ENCODE measurements around the gene TRAPPC12. TPM values are rescaled to one million over a fixed set of nuclear protein-coding genes. Genes with fewer than 3 reads are reported as not detected.

TRAPPC12 gene
- total RNA-seq, 1 experiment from 2014 or later, result 86.0 TPM

DNA sequence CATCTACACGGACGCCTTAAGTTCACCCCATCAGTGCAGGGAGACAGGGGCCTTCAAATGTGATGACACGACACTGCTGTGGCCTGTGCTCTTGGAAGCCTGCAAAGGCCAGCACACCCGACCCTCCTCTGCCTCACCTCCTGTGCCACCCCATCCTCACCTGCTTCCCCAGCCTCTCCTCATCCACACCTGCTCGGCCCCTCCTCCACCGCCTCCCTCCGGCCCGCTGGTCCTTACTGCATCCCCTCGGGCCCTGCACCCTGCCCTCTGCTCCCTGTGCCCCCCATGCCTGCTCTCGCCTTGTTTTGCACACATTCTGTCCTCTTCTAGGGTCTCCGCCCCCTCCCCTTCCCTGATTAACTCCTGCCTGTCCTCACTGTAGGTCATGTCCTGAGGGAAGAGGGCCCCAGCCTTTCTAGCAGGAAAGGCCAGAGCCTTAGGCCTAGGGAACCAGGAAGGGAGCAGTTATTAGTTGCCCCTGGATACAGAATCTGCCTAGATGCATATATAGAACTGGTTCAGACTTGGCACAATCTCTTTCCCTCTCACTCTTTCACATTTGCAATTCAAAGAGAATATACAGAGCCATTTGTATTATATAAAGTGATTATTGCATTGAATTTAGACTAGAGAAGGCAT, 39.4 kb downstream of the TRAPPC12 start:
- H2BK120ac ChIP-seq (ENCODE audit: low read depth, low read length, poor library complexity, severe bottlenecking), result no peak overlapping the region
- no peak overlapping the region for H2BK5ac ChIP-seq (ENCODE audit: insufficient read length, low read length)
- H4K91ac ChIP-seq (ENCODE audit: insufficient read length, low read depth, low read length), result no peak overlapping the region
- H3K4me2 ChIP-seq (ENCODE audit: insufficient read depth, insufficient read length, low read length), result no peak overlapping the region
- 0 out of 2 replicates have a peak, but pooled peaks cover 2% of the 10 kb centered on the region for H3K79me2 ChIP-seq (ENCODE audit: insufficient read depth, low read length)
- no peaks in the 10 kb centered on the region for H3K9me3 ChIP-seq (ENCODE audit: control insufficient read depth, low read depth, low read length)
- Mint-ChIP-seq H3K4me3 (no peak overlapping the region), H3K27ac (no peak overlapping the region), H3K36me3 (ENCODE audit: insufficient read depth in 1 of 3, low read depth in 3 of 3) (peaks cover 14 to 30% (median 26%) of the 10 kb centered on the region in 3 experiments), H3K4me1 (peaks cover 0 to 4% of the 10 kb centered on the region in 2 experiments; a peak in 2 of 4 replicates), H3K9me3 (no peaks in the 10 kb centered on the region), H3K27me3 (ENCODE audit: low read depth) (no peaks in the 10 kb centered on the region)
- H3K9ac ChIP-seq (ENCODE audit: extremely low read depth, insufficient read length, low read length), result no peak overlapping the region
- no peaks in the 10 kb centered on the region for H3K27me3 ChIP-seq (ENCODE audit: insufficient read depth, low read length)
- H4K5ac ChIP-seq (ENCODE audit: insufficient read length, low read depth, low read length), result no peak overlapping the region
- no peak overlapping the region for H3K23ac ChIP-seq (ENCODE audit: insufficient read length, low read depth, low read length)
- H3K27ac ChIP-seq (ENCODE audit: insufficient read length, low read depth, low read length), result no peak overlapping the region
- no peak overlapping the region for H2BK15ac ChIP-seq (ENCODE audit: low read depth, low read length)
- no peak overlapping the region for H4K8ac ChIP-seq (replicated peaks; ENCODE audit: insufficient read length, low read depth, low read length)
- H3K14ac ChIP-seq (ENCODE audit: insufficient read depth, low read length), result no peak overlapping the region; the same call in 1 of the 2 replicates
- H3T11ph ChIP-seq (ENCODE audit: low read length), result no peak overlapping the region
- no peak overlapping the region for H3K56ac ChIP-seq (ENCODE audit: insufficient read length, low read depth, low read length)
- DNase-seq, result no peak
- TF ChIP-seq, protein P1, sequence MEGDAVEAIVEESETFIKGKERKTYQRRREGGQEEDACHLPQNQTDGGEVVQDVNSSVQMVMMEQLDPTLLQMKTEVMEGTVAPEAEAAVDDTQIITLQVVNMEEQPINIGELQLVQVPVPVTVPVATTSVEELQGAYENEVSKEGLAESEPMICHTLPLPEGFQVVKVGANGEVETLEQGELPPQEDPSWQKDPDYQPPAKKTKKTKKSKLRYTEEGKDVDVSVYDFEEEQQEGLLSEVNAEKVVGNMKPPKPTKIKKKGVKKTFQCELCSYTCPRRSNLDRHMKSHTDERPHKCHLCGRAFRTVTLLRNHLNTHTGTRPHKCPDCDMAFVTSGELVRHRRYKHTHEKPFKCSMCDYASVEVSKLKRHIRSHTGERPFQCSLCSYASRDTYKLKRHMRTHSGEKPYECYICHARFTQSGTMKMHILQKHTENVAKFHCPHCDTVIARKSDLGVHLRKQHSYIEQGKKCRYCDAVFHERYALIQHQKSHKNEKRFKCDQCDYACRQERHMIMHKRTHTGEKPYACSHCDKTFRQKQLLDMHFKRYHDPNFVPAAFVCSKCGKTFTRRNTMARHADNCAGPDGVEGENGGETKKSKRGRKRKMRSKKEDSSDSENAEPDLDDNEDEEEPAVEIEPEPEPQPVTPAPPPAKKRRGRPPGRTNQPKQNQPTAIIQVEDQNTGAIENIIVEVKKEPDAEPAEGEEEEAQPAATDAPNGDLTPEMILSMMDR (conservative IDR thresholded peaks at IDR 0.05), result no peak
- H3K4me1 ChIP-seq (ENCODE audit: insufficient read depth, low read length), result no peaks in the 10 kb centered on the region
- H4K20me1 ChIP-seq (ENCODE audit: control insufficient read depth, insufficient read depth, insufficient read length), result no peaks in the 10 kb centered on the region
- no peak overlapping the region for H3K4ac ChIP-seq (ENCODE audit: low read depth, low read length)
- H2AK5ac ChIP-seq (ENCODE audit: insufficient read length, low read length), result no peak overlapping the region
- no CpG with 5 or more reads among the region's 11 CpGs for WGBS (ENCODE audit: extremely low coverage, insufficient read length, low lambda C conversion rate)
- no peaks in the 10 kb centered on the region for H3K23me2 ChIP-seq (ENCODE audit: insufficient read length, low read depth, low read length, poor library complexity, severe bottlenecking)
- H3K79me1 ChIP-seq (ENCODE audit: insufficient read depth, low read depth, low read length, poor library complexity, severe bottlenecking), result no peaks in the 10 kb centered on the region
- no peak overlapping the region for H2BK12ac ChIP-seq (ENCODE audit: insufficient read length, low read depth, low read length)
- H3K18ac ChIP-seq (ENCODE audit: insufficient read length, low read depth, low read length), result no peak overlapping the region
- no peak overlapping the region for H2BK20ac ChIP-seq (ENCODE audit: low read depth, low read length, poor library complexity, severe bottlenecking)
- no peak overlapping the region for H2AFZ ChIP-seq (ENCODE audit: low read length)

Data from H9 (cell line).